Measurements from ENCODE around the gene ACBD4.

The ACBD4 gene

DNA sequence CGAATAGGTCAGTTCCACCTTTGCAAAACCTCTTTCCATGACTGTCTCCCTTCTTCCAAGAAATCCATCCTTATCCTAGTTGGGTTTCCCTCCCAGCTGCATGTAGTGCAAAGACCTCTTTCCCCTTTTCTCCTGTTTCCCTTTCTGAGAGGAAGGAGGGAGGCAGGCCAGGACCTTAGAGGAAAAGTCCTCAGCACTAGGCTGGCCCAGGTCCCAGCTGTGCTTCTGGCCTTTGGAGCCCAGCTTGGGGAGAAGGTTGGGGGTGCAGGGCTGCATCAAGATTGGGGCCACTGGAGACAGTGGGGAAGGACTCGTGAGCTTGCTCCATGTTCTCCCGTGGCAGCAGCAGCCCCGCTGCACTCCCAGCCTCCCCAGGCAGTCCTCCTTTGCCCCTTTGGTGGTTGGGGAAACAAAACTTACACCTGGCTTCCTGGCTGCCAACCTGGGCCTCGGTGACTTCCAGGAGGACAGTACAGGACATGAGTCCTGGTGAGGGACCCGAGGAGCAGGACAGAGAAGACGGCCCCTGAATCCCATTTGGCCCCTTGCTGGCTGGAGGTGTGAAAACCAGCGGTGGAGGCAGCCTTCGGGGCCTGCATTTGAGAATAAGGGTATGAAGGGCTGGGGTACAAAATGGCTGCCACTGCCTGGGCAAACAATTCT lies 26.7 kb downstream of the ACBD4 start:
- Histone ChIP-seq H3K36me3 (ENCODE audit: insufficient read depth, low read length) (no peaks in the 10 kb centered on the region), H3K79me2 (ENCODE audit: insufficient read depth, low read length) (peaks cover 35% of the 10 kb centered on the region), H3K9me2 (replicated peaks; ENCODE audit: low read depth, low read length) (no peaks in the 10 kb centered on the region), H3K4me3 (ENCODE audit: low read length, poor library complexity, severe bottlenecking) (peak overlapping the region; percentile 77), H4K20me1 (ENCODE audit: insufficient read depth, low read length, poor library complexity, severe bottlenecking) (peaks cover 4% of the 10 kb centered on the region), H3F3A (ENCODE audit: low read depth) (no peaks in the 10 kb centered on the region), H2AFZ (ENCODE audit: low read length) (peak overlapping the region; percentile 30; the same call in 1 of the 2 replicates), H3K9me3 (ENCODE audit: insufficient read depth, low read depth, low read length) (no peaks in the 10 kb centered on the region), H3K4me2 (ENCODE audit: low read depth, low read length, poor library complexity, severe bottlenecking) (peak overlapping the region; percentile 89), H3K9ac (ENCODE audit: low read depth, low read length, poor library complexity, severe bottlenecking) (peak overlapping the region; percentile 82), H3K4me1 (ENCODE audit: insufficient read depth, low read length, poor library complexity, severe bottlenecking) (peaks cover 34% of the 10 kb centered on the region), H3K27me3 (ENCODE audit: insufficient read depth, low read length, poor library complexity, severe bottlenecking) (peaks cover 4% of the 10 kb centered on the region)
- TF ChIP-seq EZH2phosphoT487 (IDR thresholded peaks at IDR 0.05; ENCODE audit: borderline replicate concordance): no peak
- TF ChIP-seq, protein P1, sequence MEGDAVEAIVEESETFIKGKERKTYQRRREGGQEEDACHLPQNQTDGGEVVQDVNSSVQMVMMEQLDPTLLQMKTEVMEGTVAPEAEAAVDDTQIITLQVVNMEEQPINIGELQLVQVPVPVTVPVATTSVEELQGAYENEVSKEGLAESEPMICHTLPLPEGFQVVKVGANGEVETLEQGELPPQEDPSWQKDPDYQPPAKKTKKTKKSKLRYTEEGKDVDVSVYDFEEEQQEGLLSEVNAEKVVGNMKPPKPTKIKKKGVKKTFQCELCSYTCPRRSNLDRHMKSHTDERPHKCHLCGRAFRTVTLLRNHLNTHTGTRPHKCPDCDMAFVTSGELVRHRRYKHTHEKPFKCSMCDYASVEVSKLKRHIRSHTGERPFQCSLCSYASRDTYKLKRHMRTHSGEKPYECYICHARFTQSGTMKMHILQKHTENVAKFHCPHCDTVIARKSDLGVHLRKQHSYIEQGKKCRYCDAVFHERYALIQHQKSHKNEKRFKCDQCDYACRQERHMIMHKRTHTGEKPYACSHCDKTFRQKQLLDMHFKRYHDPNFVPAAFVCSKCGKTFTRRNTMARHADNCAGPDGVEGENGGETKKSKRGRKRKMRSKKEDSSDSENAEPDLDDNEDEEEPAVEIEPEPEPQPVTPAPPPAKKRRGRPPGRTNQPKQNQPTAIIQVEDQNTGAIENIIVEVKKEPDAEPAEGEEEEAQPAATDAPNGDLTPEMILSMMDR (conservative IDR thresholded peaks at IDR 0.05; ENCODE audit: low read length): no peak

DNA sequence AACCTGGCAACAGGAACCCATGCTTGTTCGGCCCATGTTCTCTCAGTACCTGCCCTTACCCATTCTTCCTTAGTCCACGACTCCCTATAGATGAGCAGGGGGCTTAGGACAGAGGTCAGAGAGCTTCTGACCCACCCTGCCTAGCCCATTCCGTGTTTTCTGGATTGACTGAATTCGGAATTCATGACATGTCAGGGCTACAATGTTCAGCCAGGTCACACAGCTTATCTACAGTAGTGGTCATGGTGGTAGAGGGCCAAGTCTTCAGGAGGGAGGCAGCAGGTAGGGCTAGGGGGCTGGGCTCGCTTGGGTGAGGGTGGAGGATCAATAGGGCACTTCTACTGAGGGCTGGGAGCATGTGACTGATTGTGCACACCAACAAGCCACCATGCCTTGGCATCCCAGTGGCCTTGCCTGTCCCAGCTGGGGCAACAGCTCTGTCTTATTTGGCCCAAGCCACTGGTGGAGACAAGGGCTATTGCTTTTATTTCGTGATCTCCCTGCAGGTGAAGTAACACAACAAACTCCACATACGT lies 29.3 kb downstream of the ACBD4 start:
- Histone ChIP-seq H3K9me3 (ENCODE audit: insufficient read depth, low read depth, low read length) (no peaks in the 10 kb centered on the region), H4K20me1 (ENCODE audit: insufficient read depth, low read length, poor library complexity, severe bottlenecking) (peaks cover 4% of the 10 kb centered on the region), H3K4me2 (ENCODE audit: low read depth, low read length, poor library complexity, severe bottlenecking) (peak overlapping the region; percentile 45), H3K27me3 (ENCODE audit: insufficient read depth, low read length, poor library complexity, severe bottlenecking) (peaks cover 4% of the 10 kb centered on the region), H2AFZ (ENCODE audit: low read length) (no peak overlapping the region), H3K36me3 (ENCODE audit: insufficient read depth, low read length) (no peaks in the 10 kb centered on the region), H3K9ac (ENCODE audit: low read depth, low read length, poor library complexity, severe bottlenecking) (no peak overlapping the region), H3F3A (ENCODE audit: low read depth) (no peaks in the 10 kb centered on the region), H3K79me2 (ENCODE audit: insufficient read depth, low read length) (peaks cover 24% of the 10 kb centered on the region), H3K9me2 (replicated peaks; ENCODE audit: low read depth, low read length) (no peaks in the 10 kb centered on the region), H3K4me3 (ENCODE audit: low read length, poor library complexity, severe bottlenecking) (no peak overlapping the region), H3K4me1 (ENCODE audit: insufficient read depth, low read length, poor library complexity, severe bottlenecking) (peaks cover 27% of the 10 kb centered on the region)
- TF ChIP-seq, protein P1 (conservative IDR thresholded peaks at IDR 0.05; ENCODE audit: low read length): no peak
- TF ChIP-seq EZH2phosphoT487 (IDR thresholded peaks at IDR 0.05; ENCODE audit: borderline replicate concordance): no peak

DNA sequence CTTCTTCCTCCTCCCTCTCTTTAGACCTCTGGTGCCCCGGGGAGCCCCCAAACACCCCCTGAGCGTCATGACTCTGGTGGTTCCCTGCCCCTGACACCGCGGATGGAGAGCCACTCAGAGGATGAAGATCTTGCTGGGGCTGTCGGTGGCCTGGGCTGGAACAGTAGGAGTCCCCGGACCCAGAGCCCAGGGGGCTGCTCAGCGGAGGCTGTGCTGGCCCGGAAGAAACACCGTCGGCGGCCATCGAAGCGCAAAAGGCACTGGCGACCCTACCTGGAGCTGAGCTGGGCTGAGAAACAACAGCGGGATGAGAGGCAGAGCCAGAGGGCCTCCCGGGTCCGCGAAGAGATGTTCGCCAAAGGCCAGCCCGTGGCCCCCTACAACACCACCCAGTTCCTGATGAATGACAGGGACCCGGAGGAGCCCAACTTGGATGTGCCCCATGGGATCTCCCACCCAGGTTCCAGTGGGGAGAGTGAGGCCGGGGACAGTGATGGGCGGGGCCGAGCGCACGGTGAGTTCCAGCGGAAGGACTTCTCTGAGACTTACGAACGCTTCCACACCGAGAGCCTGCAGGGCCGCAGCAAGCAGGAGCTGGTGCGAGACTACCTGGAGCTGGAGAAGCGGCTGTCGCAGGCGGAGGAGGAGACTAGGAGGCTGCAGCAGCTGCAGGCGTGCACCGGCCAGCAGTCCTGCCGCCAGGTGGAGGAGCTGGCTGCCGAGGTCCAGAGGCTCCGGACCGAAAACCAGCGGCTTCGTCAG lies 33.7 kb downstream of the ACBD4 start:
- TF ChIP-seq, protein P1 (conservative IDR thresholded peaks at IDR 0.05; ENCODE audit: low read length): no peak
- no peak for TF ChIP-seq EZH2phosphoT487 (IDR thresholded peaks at IDR 0.05; ENCODE audit: borderline replicate concordance)
- H2AFZ ChIP-seq (ENCODE audit: low read length): no peak overlapping the region
- no peaks in the 10 kb centered on the region for H3K9me3 ChIP-seq (ENCODE audit: insufficient read depth, low read depth, low read length)
- H3K4me1 ChIP-seq (ENCODE audit: insufficient read depth, low read length, poor library complexity, severe bottlenecking): peaks cover 34% of the 10 kb centered on the region
- H3K9me2 ChIP-seq (replicated peaks; ENCODE audit: low read depth, low read length): no peaks in the 10 kb centered on the region
- H3K9ac ChIP-seq (ENCODE audit: low read depth, low read length, poor library complexity, severe bottlenecking): no peak overlapping the region
- H3F3A ChIP-seq (ENCODE audit: low read depth): no peaks in the 10 kb centered on the region
- no peak overlapping the region for H3K4me2 ChIP-seq (ENCODE audit: low read depth, low read length, poor library complexity, severe bottlenecking)
- H3K36me3 ChIP-seq (ENCODE audit: insufficient read depth, low read length): no peaks in the 10 kb centered on the region
- H3K4me3 ChIP-seq (ENCODE audit: low read length, poor library complexity, severe bottlenecking): no peak overlapping the region
- no peaks in the 10 kb centered on the region for H3K79me2 ChIP-seq (ENCODE audit: insufficient read depth, low read length)
- H3K27me3 ChIP-seq (ENCODE audit: insufficient read depth, low read length, poor library complexity, severe bottlenecking): no peaks in the 10 kb centered on the region
- no peaks in the 10 kb centered on the region for H4K20me1 ChIP-seq (ENCODE audit: insufficient read depth, low read length, poor library complexity, severe bottlenecking)

Data from Loucy (cell line).